AG04449 (cell line): ENCODE measurements around the gene MRTO4.
"Not testable (repeated sequence)": the region's sequence is repeated elsewhere in the genome, so short reads cannot be mapped to it uniquely, and the experiment has no call there.

ENCODE experiments used
- CTCF ChIA-PET: fragments of 350-600 bp; formaldehyde crosslinking; extraction: SDS; loops from one replicate; lab custom pipeline; 2021; ENCODE audit warnings: antibody characterized with exemption; lab: Yijun Ruan, JAX
- POLR2A ChIA-PET: fragments of 400-600, 350-600 bp; formaldehyde crosslinking; extraction: SDS; loops from one replicate; lab custom pipeline; 2020; ENCODE audit warnings: antibody characterized with exemption, inconsistent platforms; lab: Yijun Ruan, JAX
- DNase-seq: peaks from one replicate; pipeline ENCODE4 v3.0.0-alpha.2; 2010; ENCODE audit warnings: low read depth, low spot score
- H3K4me3 ChIP-seq: 2 replicates; pipeline ENCODE4 v1.5.1; 2011; ENCODE audit warnings: low read depth, mild to moderate bottlenecking, control low read depth, low read length
- CTCF ChIP-seq: IDR thresholded peaks from one replicate; pipeline ENCODE4 v1.5.1; 2011; ENCODE audit warnings: mild to moderate bottlenecking, moderate library complexity, low read length, control low read depth, inconsistent platforms; ENCODE audit not compliant: insufficient read depth; ENCODE audit errors: missing control alignments

Gene MRTO4

DNA sequence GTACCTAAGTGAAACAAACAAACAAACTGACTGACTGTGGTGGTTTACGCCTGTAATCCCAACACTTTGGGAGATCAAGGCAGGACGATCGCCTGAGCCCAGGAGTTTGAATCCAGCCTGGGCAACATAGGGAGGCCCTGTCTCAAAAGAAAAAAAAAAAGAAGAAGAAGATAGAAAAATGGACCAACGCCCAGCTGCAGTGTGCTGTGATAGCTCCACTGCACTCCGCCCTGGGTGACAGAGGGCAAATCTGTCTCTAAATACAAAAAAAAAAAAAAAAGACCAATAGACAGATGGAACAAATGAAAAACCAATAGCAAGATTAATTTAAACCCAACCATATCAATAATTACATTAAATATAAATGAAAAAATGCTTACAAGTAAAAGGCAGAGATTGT, 23.0 kb downstream of the MRTO4 start:
- CTCF ChIA-PET: no interaction called here
- POLR2A ChIA-PET: no interaction called here
- no peak overlapping the region for H3K4me3 ChIP-seq
- DNase-seq: no peak
- no peak for TF ChIP-seq CTCF

GRCh38 chr1:19283891-19284290, 32.3 kb downstream of the MRTO4 start:
- no peak for TF ChIP-seq CTCF
- ChIA-PET CTCF (no interaction called here), POLR2A (no interaction called here)
- no peak overlapping the region for H3K4me3 ChIP-seq
- no peak for DNase-seq

- ChIA-PET POLR2A (no interaction called here), CTCF (no interaction called here)
- no peak overlapping the region for H3K4me3 ChIP-seq
- TF ChIP-seq CTCF: no peak
- DNase-seq: no peak
Observed at GRCh38 chr1:19284881-19285280, 33.3 kb downstream of the MRTO4 start.

GRCh38 chr1:19285366-19285765, 33.8 kb downstream of the MRTO4 start:
- DNase-seq, CTCF ChIA-PET, H3K4me3 ChIP-seq, POLR2A ChIA-PET: not testable (repeated sequence)

DNA sequence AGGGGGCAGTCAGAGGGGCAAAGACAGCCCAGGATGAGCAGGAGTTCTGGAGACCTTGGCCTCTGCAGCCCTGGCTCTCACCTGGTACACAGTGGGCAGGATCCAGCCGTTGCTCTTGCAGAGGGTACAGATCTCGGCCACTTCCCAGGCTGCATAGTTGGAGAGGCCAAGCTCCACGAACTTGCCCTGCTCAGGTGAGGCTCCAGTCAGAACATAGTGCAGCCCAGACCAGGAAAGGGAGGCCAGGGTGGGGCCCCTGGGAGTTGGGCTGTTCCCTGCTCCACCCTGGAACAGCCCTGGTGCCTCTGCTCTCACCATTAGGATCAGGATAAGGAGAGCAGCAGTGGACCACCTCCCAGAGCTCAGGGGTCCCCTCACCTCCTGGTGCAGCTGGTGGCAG, 34.2 kb downstream of the MRTO4 start:
- H3K4me3 ChIP-seq, DNase-seq, POLR2A ChIA-PET, CTCF ChIA-PET: not testable (repeated sequence)

GRCh38 chr1:19287436-19288185, 36.0 kb downstream of the MRTO4 start:
- no peak for DNase-seq
- no peak overlapping the region for H3K4me3 ChIP-seq
- TF ChIP-seq CTCF: no peak
- ChIA-PET CTCF (no interaction called here), POLR2A (no interaction called here)

DNA sequence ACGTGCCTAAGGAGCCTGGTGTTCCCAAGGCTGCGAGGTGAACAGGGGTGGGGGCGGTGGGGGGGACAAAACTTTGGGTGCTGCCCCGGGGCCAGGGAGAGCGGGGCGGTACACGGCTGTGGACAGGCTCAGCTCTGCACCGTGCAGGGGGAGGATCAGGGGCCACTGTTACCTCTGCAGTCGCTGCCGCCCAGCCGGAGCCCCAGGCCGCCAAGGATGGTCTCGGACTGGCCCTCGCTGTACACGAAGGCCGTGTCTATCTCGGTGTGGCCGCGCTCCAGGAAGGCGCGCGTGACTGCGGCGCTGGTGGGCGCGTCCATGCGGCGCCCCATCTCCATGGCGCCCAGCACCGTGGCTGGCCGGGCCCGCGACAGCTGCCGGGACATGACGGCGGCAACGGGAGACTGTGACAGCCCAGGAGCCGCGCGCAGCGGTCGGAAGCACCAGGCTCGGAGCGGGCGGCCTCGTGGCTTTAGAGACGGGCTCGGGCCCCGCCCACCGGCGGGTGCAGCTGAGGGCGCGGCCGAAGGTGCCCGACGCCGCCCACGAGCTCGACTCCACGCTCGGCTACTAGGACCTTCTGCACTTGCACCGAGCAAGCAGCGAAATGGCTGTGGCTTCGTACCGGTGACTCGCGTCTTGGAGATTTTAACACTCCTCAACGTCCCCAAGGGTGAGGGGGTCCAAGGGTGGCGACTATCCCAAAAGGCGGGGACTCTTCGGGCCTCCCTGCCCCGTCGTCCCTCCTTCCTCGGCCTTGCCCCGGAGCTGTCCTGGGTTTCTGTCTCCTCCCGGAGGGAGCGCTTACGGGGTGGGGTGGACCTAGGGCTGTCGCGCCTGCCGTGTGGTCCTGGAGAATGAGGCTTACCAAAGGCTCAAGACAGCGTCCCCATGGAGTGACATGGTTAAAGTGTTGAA, 37.0 kb downstream of the MRTO4 start, which contains the start of gene AKR7A3:
AKR7A3 (minus strand) TSS at position 447 of the 918 bp plus-strand sequence; CDS start at position 386, 61 bp downstream.
- peak within 1 kb of the TSS; percentile 45 for H3K4me3 ChIP-seq
- CTCF ChIA-PET, POLR2A ChIA-PET, DNase-seq: not testable (repeated sequence)
